H1 (cell line): ENCODE results near the gene STK36. TPM values are rescaled to one million over a fixed set of nuclear protein-coding genes. Genes with fewer than 3 reads are reported as not detected.

Experiments
- HDAC6 ChIP-seq: IDR thresholded peaks from one replicate; pipeline ENCODE4 v1.7.1; 2012; ENCODE audit warnings: low read depth, mild to moderate bottlenecking, inconsistent platforms, low read length, moderate library complexity
- POLR2A ChIP-seq, 2 experiments: IDR thresholded peaks; 1 replicate in 1 of 2; 2 replicates in 1 of 2; pipeline ENCODE4 v1.6.1; 2011; ENCODE audit warnings: low read depth in 2 of 2, low read length in 2 of 2, mild to moderate bottlenecking in 2 of 2; ENCODE audit errors: control extremely low read depth in 1 of 2
- polyA plus RNA-seq, 7 experiments: library from polyadenylated mRNA; depleted of rRNA in 3 of 7; stranded (reverse) in 5 of 7; unstranded in 2 of 7; fragments of >200 nt in 5 of 7; fragments of 200-250 nt in 2 of 7; gene quantifications; 1 replicate in 5 of 7; 2 replicates in 1 of 7; 4 replicates in 1 of 7; pipeline versions ENCODE4 v1.2.1 to v1.2.3, GENCODE V29; 2011 to 2013; ENCODE audit warnings: missing spikeins in 2 of 7, mixed read lengths in 2 of 7
- total RNA-seq: library from RNA; stranded (reverse); fragmentation: NEBNext Ultra II Directional; extraction: Animal tissue kit (Norgen Biotek cat#: 25700); gene quantifications from 2 replicates; pipeline ENCODE4 v1.2.1, GENCODE V29; 2021

Gene STK36
- total and polyA plus RNA-seq, 2 of the 8 experiments (the other 6 are each of a cell fraction or from before 2014, with no cell fraction given) = 41.4 to 57.6 TPM

DNA sequence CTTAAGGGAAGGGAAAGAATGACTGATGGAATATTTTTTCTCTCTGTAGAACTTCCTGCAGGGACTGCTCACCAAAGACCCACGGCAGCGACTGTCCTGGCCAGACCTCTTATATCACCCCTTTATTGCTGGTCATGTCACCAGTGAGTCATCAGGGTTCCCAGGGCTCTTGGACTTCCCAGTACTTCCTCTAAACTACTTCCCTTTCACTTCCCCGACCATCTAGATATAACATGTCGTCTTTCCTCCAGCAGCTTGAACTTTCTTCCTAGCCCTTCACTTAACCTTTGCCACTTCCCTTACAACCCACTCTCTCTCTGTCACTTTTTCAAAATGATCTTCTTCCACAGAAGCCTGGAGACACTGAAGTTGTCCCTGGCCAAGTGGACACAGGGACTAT is 7.2 kb downstream of the STK36 start (continued):
- no peak for TF ChIP-seq HDAC6
- no peak for TF ChIP-seq POLR2A (IDR thresholded peaks at IDR 0.05; ENCODE audit: control extremely low read depth in 1 of 2, low read depth in 2 of 2, low read length in 2 of 2)
